Mucosa of gallbladder (tissue), 1 donor: ENCODE measurements around the gene BMP7. TPM values are rescaled to one million over a fixed set of nuclear protein-coding genes. Genes with fewer than 3 reads are reported as not detected.
"Not testable (repeated sequence)": the region's sequence is repeated elsewhere in the genome, so short reads cannot be mapped to it uniquely, and the experiment has no call there.

Experiments
- DNase-seq: peaks from one replicate; pipeline ENCODE4 v3.0.0-alpha.2; 2020; ENCODE audit warnings: low spot score
- total RNA-seq: library from RNA; stranded (reverse); gene quantifications from one replicate; pipeline ENCODE4 v1.2.1, GENCODE V29; 2021
- donor health status: DM: no; HTN: no; CAD: no.

The BMP7 gene
- total RNA-seq, 1 donor from 2014 or later = 1.2 TPM

DNA sequence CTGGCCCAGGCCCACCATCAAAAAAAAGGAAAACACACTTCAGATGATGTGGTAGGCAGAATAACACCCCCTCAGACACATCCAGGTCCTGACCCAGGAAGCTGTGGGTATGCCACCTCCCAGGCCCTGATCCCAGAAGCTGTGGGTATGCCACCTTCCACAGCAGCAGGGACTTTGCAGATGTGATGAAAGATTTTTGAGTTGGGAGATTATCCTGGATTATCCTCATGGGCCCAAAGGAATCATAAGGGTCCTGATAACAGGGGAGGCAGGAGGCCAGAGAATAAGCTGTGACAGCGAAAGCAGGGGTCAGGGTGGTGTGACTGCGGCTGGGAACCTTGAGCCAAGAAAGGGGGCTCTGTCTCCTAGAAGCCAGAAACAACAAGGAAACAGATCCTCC lies 55.0 kb downstream of the BMP7 start:
- DNase-seq = no peak

GRCh38 chr20:57210911-57211280 lies 55.5 kb downstream of the BMP7 start:
- DNase-seq = no peak

DNA sequence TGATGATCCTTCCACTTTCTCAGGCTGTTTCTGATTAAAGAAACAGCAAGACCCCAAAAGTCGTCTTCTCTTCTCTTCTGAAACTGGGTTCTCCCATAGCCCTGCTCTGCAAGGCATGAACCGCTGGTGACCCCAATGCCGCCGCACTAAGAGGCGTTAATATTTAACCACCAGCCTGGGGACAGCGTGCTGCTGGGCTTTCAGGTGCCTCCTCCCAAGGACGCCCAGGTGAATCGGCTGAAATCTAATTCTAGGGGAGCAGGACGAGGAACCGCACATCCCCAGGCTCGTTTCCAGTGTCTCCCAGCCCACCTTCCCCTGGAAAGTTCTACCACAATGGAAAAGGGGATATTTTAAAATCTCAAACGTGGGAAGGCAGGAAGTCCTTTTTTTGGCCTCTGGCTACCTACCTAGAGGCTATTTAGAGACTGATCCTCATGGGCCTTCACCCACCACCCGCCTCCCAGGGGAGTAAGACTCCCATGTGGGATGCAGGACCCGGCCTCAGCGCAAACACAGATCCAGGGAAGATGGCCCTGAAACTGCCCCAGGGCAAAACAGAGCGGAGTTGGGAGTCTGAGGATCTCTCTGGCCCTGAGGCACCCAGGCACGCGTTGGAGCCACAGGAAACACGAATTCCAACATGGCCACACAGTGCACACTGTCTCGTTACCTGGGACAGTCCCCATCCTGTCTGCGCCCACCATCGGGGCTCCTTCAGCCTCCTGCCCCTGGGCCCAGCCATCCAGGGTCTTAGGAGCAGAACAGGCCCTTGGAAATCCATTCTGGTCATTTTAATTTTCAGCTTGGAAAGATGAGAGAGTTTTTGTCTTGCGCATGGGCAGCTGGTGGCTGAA lies 56.2 kb downstream of the BMP7 start:
- peak; percentile 24 for DNase-seq

DNA sequence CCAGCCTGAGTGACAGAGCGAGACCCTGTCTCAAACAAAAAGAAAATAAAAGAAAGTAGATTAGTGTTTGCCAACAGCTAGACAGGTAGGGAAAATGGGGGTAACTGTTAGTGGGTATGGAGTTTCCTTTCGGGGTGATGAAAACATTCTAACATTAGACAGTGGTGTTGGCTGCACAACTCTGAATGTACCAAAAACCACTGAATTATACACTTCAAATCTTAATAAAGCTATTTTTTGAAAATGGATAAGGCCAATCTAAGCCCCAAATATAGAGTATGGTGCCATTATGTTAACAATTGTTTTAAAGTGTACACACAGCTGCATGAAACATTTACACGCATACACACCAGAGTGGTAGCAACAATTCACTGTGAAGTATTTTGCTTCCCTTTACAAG lies 57.0 kb downstream of the BMP7 start:
- DNase-seq = no peak

DNA sequence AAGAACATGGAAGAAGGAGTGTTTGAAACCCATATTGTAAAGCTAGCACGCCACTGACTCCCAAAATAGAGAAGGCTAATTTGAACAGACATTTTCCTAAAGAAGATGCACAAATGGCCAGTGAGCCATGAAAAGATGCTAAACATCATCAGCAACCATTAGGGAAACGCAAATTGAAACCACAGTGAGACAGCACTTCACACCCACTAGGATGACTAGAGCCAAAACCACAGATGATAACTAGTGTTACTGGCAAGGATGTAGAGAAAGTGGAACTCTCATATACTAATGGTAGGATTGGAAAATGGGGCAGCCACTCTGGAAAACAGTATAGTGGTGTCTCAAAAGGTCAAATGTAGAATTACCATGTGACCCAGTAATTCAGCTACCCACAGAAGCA lies 58.2 kb downstream of the BMP7 start:
- DNase-seq = no peak

DNA sequence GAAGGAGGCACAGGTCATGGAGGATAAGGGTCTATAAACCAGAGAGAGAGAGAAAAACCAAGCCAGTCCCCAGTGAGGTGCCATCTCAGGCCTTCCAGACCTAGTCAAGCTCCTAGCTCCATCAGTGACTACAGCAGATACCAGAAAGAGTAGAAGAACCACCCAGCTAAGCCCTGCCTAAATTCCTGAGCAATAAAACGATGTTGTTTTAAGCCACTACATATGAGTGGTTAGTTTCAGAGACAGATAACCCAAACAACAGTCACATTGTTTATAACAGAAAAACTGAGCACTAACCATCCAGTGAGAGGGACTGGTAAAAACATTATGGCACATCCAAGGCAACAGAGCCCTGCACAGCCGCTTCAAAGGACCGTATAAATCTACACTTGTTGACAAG lies 59.2 kb downstream of the BMP7 start:
- no peak for DNase-seq

- no peak for DNase-seq
Observed at GRCh38 chr20:57205606-57206219, 60.7 kb downstream of the BMP7 start.

GRCh38 chr20:57203986-57204385 lies 62.5 kb downstream of the BMP7 start:
- no peak for DNase-seq

GRCh38 chr20:57203204-57203603 lies 63.2 kb downstream of the BMP7 start:
- DNase-seq = no peak

GRCh38 chr20:57202309-57202708 lies 64.1 kb downstream of the BMP7 start:
- DNase-seq = no peak

- no peak for DNase-seq
Observed at GRCh38 chr20:57200882-57201695, 65.4 kb downstream of the BMP7 start.

- DNase-seq = no peak
Observed at GRCh38 chr20:57199656-57200405, 66.6 kb downstream of the BMP7 start.

DNA sequence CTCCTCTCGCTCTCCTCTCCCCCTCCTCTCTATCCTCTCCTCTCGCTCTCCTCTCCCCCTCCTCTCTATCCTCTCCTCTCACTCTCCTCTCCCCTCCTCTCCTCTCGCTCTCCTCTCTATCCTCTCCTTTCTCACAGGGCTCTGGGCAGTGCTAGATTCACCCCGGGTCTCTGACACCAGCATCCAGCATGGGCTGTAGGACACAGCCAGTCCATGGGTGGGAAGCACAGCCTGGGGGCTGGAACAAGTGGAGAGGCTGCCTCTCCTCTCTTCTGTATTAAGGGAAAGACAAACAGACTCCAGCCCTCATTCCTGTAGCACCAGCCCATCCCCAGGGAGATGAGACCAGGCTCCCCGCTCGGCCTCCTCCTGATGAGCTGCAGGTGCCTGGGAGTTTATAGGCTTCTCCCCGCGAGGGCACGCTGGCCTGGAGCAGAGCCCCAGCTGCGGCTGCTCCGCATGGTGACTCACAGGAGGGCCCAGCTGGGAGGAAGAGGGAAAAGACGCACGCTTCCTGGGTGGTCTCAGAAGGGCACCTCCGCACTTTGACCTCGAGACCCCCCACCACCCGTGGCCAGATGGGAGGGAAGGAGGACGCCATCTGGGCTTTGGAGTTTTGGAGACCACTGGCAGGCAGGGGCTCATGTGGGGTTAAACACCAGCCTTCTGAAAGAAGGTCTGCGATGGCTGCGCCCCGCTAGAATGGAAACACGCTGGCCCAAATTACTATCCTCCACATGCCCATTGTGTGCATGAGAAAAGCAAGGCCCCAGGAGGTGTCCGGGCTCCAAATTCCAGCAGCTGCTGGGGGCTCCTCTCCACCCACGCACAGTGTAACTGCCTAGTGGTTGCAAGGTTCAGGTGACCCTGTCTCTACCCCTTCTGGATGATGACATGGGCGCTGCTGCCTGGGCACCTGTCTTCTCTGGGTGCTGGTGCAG lies 68.0 kb downstream of the BMP7 start:
- DNase-seq = no peak

DNA sequence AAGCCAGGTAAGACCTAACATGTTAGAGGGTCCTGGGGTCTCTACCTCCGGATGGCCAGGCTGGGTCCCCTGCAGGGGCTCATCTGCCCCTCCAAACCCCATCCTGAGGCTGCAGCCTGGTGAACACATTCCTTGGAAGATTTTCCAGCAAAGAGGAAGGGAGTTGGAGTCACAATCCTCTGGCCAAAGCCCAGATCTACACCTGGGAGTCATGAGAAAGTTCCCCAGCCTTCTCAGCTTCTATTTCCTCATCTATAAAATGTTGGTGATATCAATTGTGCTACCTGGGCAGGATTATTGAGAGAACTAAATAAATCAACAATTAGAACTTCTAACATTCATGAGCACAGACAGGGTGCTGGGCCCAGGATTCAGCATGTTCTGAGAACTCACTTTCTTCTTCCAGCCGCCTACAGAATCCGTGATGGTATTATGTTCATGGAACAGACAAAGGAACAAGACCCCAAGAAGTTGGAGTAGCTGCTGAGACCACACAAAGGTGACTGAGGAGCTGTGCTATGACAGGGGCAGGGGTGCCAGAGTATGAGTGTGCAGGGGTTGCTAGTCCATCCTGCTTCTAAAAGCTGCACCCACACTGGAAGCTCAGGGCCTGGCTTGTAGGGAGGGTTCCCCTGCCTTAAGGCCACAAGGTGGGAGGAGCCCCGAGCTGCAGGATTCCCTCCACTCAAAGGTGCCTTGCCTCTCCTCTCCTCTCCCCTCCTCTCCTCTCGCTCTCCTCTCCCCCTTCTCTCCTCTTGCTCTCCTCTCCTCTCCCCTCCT lies 68.9 kb downstream of the BMP7 start:
- DNase-seq = no peak

- DNase-seq = no peak
Observed at GRCh38 chr20:57195469-57196100, 70.9 kb downstream of the BMP7 start.

GRCh38 chr20:57195023-57195422 lies 71.4 kb downstream of the BMP7 start:
- DNase-seq = no peak

- DNase-seq = no peak
Observed at GRCh38 chr20:57194154-57194553, 72.3 kb downstream of the BMP7 start.

DNA sequence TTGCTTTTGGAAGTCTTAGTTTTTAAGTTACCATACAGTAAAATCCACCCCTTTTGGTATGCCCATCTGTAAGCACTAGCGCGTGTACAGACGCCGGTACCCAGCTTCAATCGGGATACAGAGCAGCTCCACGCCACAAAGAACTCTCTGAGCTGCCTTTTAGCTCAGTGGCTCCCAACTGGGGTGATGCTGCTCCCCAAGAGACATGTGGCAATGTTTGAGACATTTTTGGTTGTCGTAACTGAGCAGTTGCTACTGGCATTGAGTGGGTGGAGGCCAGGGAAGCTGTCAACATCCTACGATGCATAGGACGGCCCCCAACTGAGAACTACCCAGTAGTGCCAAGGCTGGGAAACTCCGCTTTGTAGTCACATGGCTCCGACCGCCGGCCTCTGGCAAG lies 73.3 kb downstream of the BMP7 start:
- DNase-seq = no peak

DNA sequence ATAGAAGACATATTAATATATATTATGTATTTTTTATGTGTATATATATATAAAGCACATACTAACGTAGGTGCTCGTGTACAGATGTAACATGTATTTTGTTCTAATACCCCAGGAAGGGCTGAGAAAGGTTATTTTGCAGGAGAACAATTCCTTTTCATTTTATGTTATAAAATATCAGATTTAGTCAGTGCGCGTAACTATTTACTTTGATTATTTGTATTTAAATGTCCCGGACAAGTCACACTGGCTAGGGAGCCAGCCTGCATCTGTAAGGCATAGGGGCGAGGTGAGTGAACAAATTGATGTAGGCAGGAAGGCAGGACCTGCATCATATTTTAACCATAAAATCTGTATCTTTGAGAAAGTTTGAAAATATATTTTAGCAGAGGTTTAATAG lies 74.1 kb downstream of the BMP7 start:
- DNase-seq = no peak

- DNase-seq = not testable (repeated sequence)
Observed at GRCh38 chr20:57191265-57191638, 75.2 kb downstream of the BMP7 start.
